GM18868 (cell line): ENCODE measurements around the gene MYLK3.
A peak's percentile ranks its signal among the peaks of the same experiment; 100 is the strongest.

Source experiments
- ATAC-seq: cut with Tn5 transposase; IDR thresholded peaks from one replicate; pipeline ENCODE4 v1.9.1; 2021; ENCODE audit warnings: mild to moderate bottlenecking, moderate library complexity; ENCODE audit not compliant: unreplicated experiment

Gene MYLK3

GRCh38 chr16:46759309-46759708 lies 11.2 kb upstream of the MYLK3 start:
- no peak for ATAC-seq

GRCh38 chr16:46757339-46758050 lies 9.4 kb upstream of the MYLK3 start:
- no peak for ATAC-seq

GRCh38 chr16:46756772-46757171 lies 8.6 kb upstream of the MYLK3 start:
- no peak for ATAC-seq

- no peak for ATAC-seq
These were observed 4.9 kb upstream of the MYLK3 start for GRCh38 chr16:46753015-46753414.

GRCh38 chr16:46751381-46751780 lies 3.2 kb upstream of the MYLK3 start:
- ATAC-seq = no peak

- peak; percentile 75 for ATAC-seq
These were observed 896 bp upstream of the MYLK3 start for GRCh38 chr16:46748775-46749705.

GRCh38 chr16:46746821-46747776 lies 1.0 kb downstream of the MYLK3 start:
- no peak for ATAC-seq

GRCh38 chr16:46745617-46746016 lies 2.5 kb downstream of the MYLK3 start:
- no peak for ATAC-seq

GRCh38 chr16:46743232-46743719 lies 4.9 kb downstream of the MYLK3 start:
- ATAC-seq = peak; percentile 63

GRCh38 chr16:46739934-46740333 lies 8.2 kb downstream of the MYLK3 start:
- no peak for ATAC-seq

- no peak for ATAC-seq
These were observed 10.4 kb downstream of the MYLK3 start for GRCh38 chr16:46737621-46738214.

- ATAC-seq = no peak
These were observed 11.4 kb downstream of the MYLK3 start for GRCh38 chr16:46736695-46737094.

- no peak for ATAC-seq
These were observed 14.8 kb downstream of the MYLK3 start for GRCh38 chr16:46733319-46733830.

- ATAC-seq = no peak
These were observed 15.6 kb downstream of the MYLK3 start for GRCh38 chr16:46732561-46732960.

- no peak for ATAC-seq
These were observed 16.2 kb downstream of the MYLK3 start for GRCh38 chr16:46731691-46732555.

GRCh38 chr16:46730801-46731690 lies 17.1 kb downstream of the MYLK3 start:
- ATAC-seq = no peak

GRCh38 chr16:46730126-46730525 lies 18.0 kb downstream of the MYLK3 start:
- no peak for ATAC-seq

GRCh38 chr16:46729326-46729995 lies 18.7 kb downstream of the MYLK3 start:
- ATAC-seq = no peak
